ENCODE data around the gene C1QTNF3. TPM values are rescaled to one million over a fixed set of nuclear protein-coding genes. Genes with fewer than 3 reads are reported as not detected.

Gene C1QTNF3
- total and polyA plus RNA-seq, 11 donors: 0.20 to 11.6 (median 0.93) TPM

DNA sequence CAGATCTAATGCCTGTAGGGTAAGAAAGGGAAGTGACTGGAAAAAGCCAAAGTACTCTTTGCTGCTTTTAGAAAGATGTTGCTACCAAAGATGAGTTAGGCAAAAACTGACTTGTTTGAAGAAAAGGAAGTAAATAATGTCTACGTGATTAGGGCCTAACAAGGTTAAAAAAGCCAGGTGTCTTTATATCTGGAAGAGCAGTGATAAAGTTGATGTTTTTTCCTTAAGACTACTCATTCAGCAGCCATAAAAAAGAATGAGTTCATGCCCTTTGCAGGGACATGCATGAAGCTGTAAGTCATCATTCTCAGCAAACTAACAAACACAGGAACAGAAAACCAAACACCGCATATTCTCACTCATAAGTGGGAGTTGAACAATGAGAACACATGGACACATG, 21.7 kb downstream of the C1QTNF3 start:
- TF ChIP-seq, protein P1, sequence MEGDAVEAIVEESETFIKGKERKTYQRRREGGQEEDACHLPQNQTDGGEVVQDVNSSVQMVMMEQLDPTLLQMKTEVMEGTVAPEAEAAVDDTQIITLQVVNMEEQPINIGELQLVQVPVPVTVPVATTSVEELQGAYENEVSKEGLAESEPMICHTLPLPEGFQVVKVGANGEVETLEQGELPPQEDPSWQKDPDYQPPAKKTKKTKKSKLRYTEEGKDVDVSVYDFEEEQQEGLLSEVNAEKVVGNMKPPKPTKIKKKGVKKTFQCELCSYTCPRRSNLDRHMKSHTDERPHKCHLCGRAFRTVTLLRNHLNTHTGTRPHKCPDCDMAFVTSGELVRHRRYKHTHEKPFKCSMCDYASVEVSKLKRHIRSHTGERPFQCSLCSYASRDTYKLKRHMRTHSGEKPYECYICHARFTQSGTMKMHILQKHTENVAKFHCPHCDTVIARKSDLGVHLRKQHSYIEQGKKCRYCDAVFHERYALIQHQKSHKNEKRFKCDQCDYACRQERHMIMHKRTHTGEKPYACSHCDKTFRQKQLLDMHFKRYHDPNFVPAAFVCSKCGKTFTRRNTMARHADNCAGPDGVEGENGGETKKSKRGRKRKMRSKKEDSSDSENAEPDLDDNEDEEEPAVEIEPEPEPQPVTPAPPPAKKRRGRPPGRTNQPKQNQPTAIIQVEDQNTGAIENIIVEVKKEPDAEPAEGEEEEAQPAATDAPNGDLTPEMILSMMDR (IDR thresholded peaks at IDR 0.05): no peak
- TF ChIP-seq POLR2A (IDR thresholded peaks at IDR 0.05): no peak
- H3K9me3 ChIP-seq: no peaks in the 10 kb centered on the region
- H3K27ac ChIP-seq: peak overlapping the region in 1 of 12 donors; percentile 44
- peaks cover 0 to 10% (median 0%) of the 10 kb centered on the region in 9 donors for H3K36me3 ChIP-seq
- ATAC-seq: no peak
- no peak for DNase-seq
- intact Hi-C loops (cut with DNase I): no loop called here
- no peak overlapping the region for H3K4me3 ChIP-seq
- H3K27me3 ChIP-seq: no peaks in the 10 kb centered on the region
- WGBS, 4 donors: 62 to 71% (median 66%) methylated on average over 2 of the region's 2 CpGs
- peaks cover 0 to 19% (median 4%) of the 10 kb centered on the region in 12 donors for H3K4me1 ChIP-seq

DNA sequence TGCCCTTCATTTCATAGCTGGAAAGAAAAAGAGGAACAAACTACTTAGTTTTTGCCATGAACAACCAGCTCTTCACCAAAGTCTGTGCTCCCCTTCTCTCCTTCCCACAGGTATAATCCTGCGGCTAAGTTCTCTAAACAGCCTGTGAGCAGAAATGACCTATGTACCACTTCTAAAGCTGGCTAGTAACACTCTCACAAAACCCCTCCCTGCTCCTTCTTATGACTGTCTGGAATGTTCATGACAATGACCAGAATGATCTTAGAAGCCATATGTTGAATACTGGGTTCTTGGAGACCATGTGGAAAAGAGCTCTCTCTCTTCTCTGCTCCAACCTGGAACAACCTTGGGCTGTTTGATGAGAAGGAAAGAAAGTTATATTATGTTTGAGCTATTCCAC, 22.3 kb downstream of the C1QTNF3 start:
- no peak overlapping the region for H3K27ac ChIP-seq
- ATAC-seq (no peak), DNase-seq (no peak)
- TF ChIP-seq POLR2A (IDR thresholded peaks at IDR 0.05): no peak
- TF ChIP-seq, protein P1 (IDR thresholded peaks at IDR 0.05): no peak
- intact Hi-C loops (cut with DNase I): no loop called here
- peaks cover 0 to 10% (median 0%) of the 10 kb centered on the region in 9 donors for H3K36me3 ChIP-seq
- WGBS, 4 donors: 80 to 100% (median 97%) methylated on average over 1 of the region's 1 CpG
- no peak overlapping the region for H3K4me3 ChIP-seq
- peaks cover 0 to 19% (median 4%) of the 10 kb centered on the region in 12 donors for H3K4me1 ChIP-seq
- H3K9me3 ChIP-seq: no peaks in the 10 kb centered on the region
- H3K27me3 ChIP-seq: no peaks in the 10 kb centered on the region

DNA sequence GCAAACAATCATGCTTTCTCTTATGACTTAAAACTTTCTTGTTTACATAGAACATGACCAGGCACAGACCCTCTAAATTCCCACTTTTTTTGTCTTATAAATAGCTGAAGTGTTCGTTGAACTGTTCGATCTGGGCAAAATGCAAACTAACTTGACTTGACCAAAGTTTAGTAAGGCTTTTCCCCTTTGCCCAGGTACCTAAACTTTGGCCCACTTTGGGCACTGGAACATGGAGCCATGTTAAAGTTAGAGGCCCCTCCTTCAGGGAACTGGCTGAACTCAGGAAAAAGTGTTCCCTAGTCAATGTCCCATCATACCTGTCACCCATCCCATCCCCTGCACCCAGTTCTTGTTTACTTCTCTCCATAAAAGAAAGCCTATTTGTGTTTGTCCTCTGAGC, 25.8 kb downstream of the C1QTNF3 start:
- 91 to 98% (median 95%) methylated on average over 2 of the region's 2 CpGs for WGBS, 4 donors
- Histone ChIP-seq H3K36me3 (peaks cover 0 to 10% (median 0%) of the 10 kb centered on the region in 9 donors), H3K9me3 (no peaks in the 10 kb centered on the region), H3K4me3 (no peak overlapping the region), H3K27me3 (no peaks in the 10 kb centered on the region), H3K4me1 (peaks cover 0 to 22% (median 2%) of the 10 kb centered on the region in 12 donors), H3K27ac (no peak overlapping the region)
- intact Hi-C loops (cut with DNase I): no loop called here
- no peak for DNase-seq
- no peak for ATAC-seq
- TF ChIP-seq, protein P1 (IDR thresholded peaks at IDR 0.05): no peak
- TF ChIP-seq POLR2A (IDR thresholded peaks at IDR 0.05): no peak

DNA sequence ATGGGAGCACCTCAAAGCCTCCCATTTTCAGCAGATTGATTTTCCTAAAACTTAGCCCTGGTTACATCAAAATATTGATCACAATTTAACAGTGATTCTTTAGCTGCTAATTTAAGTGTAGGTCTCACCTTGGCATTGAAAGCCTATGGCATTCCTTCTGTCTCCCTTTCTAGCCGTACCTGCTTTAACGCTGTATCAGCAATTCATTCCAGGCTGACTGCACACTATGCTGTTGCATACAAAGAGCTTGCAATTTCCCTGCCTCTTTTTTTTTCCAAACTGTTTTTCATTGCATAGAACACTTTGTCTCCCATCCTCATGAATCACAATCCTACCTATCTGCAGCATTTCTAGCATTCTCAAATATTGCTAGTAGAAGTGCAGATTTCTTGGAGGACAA, 26.3 kb downstream of the C1QTNF3 start:
- DNase-seq (no peak), ATAC-seq (no peak)
- H3K4me3 ChIP-seq: no peak overlapping the region
- no peaks in the 10 kb centered on the region for H3K27me3 ChIP-seq
- 93 to 96% (median 95%) methylated on average over 2 of the region's 2 CpGs for WGBS, 4 donors
- TF ChIP-seq, protein P1 (IDR thresholded peaks at IDR 0.05): no peak
- TF ChIP-seq POLR2A (IDR thresholded peaks at IDR 0.05): no peak
- no peak overlapping the region for H3K27ac ChIP-seq
- peaks cover 0 to 17% (median 0%) of the 10 kb centered on the region in 12 donors for H3K4me1 ChIP-seq
- H3K9me3 ChIP-seq: no peaks in the 10 kb centered on the region
- intact Hi-C loops (cut with DNase I): no loop called here
- peaks cover 0 to 10% (median 0%) of the 10 kb centered on the region in 9 donors for H3K36me3 ChIP-seq
